AG08395 (cell line): ENCODE results near the gene FNTB.
"Not testable (repeated sequence)": the region's sequence is repeated elsewhere in the genome, so short reads cannot be mapped to it uniquely, and the experiment has no call there.

ENCODE experiments used
- DNase-seq: peaks from one replicate; pipeline ENCODE4 v3.0.0; 2012; ENCODE audit warnings: mixed read lengths, low spot score

Gene FNTB

GRCh38 chr14:65087835-65088234 lies 101.1 kb downstream of the FNTB start:
- DNase-seq, result not testable (repeated sequence)

- no peak for DNase-seq
Measured at GRCh38 chr14:65092349-65092748, 105.7 kb downstream of the FNTB start.

- DNase-seq, result peak; percentile 76
Measured at GRCh38 chr14:65095633-65096205, 109.0 kb downstream of the FNTB start.

GRCh38 chr14:65096323-65097089 lies 109.8 kb downstream of the FNTB start:
- DNase-seq, result peak; percentile 22

- DNase-seq, result no peak
Measured at GRCh38 chr14:65098586-65098985, 111.9 kb downstream of the FNTB start.

- no peak for DNase-seq
Measured at GRCh38 chr14:65100922-65101541, 114.3 kb downstream of the FNTB start.

- DNase-seq, result no peak
Measured at GRCh38 chr14:65101631-65102440, 115.1 kb downstream of the FNTB start.

GRCh38 chr14:65102441-65103149 lies 115.9 kb downstream of the FNTB start, which contains the start of gene MAX:
Gene MAX, minus strand, starts transcription at chr14:65102517. Its CDS starts 178 bp downstream, at chr14:65102339.
- peak; percentile 99 for DNase-seq

GRCh38 chr14:65103150-65103760 lies 116.6 kb downstream of the FNTB start:
- no peak for DNase-seq

- DNase-seq, result no peak
Measured at GRCh38 chr14:65104791-65105190, 118.1 kb downstream of the FNTB start.

- DNase-seq, result no peak
Measured at GRCh38 chr14:65106316-65106715, 119.6 kb downstream of the FNTB start.

- no peak for DNase-seq
Measured at GRCh38 chr14:65106736-65107135, 120.0 kb downstream of the FNTB start.

GRCh38 chr14:65107200-65107599 lies 120.5 kb downstream of the FNTB start:
- no peak for DNase-seq

- no peak for DNase-seq
Measured at GRCh38 chr14:65109357-65109756, 122.7 kb downstream of the FNTB start.

GRCh38 chr14:65110525-65110924 lies 123.8 kb downstream of the FNTB start:
- no peak for DNase-seq
